WTC11 (cell line): ENCODE measurements around the gene H2AZ1. TPM values are rescaled to one million over a fixed set of nuclear protein-coding genes. Genes with fewer than 3 reads are reported as not detected.

ENCODE experiments used
- ATAC-seq: fragments of 200-7000 bp; cut with Tn5 transposase; 2 replicates; pipeline ENCODE4 v1.10.0; 2021; ENCODE audit warnings: mild to moderate bottlenecking, moderate library complexity
- CTCF ChIA-PET: fragments of 300-600 bp; sonication (Branson Sonifier 250); formaldehyde crosslinking; loops from one replicate; lab custom pipeline; 2021; ENCODE audit warnings: antibody characterized with exemption; lab: Charles Lee
- POLR2A ChIA-PET: fragments of 350-600 bp; sonication (Branson Sonifier 250); formaldehyde crosslinking; loops from one replicate; lab custom pipeline; 2021; ENCODE audit warnings: antibody characterized with exemption; lab: Charles Lee
- DNase-seq: peaks from one replicate; pipeline ENCODE4 v3.0.0; 2021; ENCODE audit warnings: low spot score
- H3K27ac Mint-ChIP-seq: 2 replicates; pipeline ENCODE4 v1.8.0; 2021; ENCODE audit warnings: mixed read lengths
- H3K27me3 Mint-ChIP-seq: 2 replicates; pipeline ENCODE4 v1.8.0; 2021; ENCODE audit warnings: low read depth, mild to moderate bottlenecking, moderate library complexity, mixed read lengths
- H3K36me3 Mint-ChIP-seq: 2 replicates; pipeline ENCODE4 v1.8.0; 2021; ENCODE audit warnings: mixed read lengths
- H3K4me1 Mint-ChIP-seq: 2 replicates; pipeline ENCODE4 v1.8.0; 2022; ENCODE audit warnings: mixed read lengths
- H3K4me3 Mint-ChIP-seq: 2 replicates; pipeline ENCODE4 v1.8.0; 2021; ENCODE audit warnings: mild to moderate bottlenecking, moderate library complexity, mixed read lengths
- H3K9me3 Mint-ChIP-seq: 2 replicates; pipeline ENCODE4 v1.8.0; 2021; ENCODE audit warnings: mixed read lengths
- ELF4 ChIP-seq: sonication (generic); formaldehyde crosslinking; IDR thresholded peaks from 2 replicates; pipeline ENCODE4 v1.8.1; 2022; ENCODE audit warnings: low read depth, mild to moderate bottlenecking, moderate library complexity, missing genetic modification reagents
- FOXP1 ChIP-seq: sonication (generic); formaldehyde crosslinking; IDR thresholded peaks from 2 replicates; pipeline ENCODE4 v1.8.0; 2022; ENCODE audit warnings: missing genetic modification reagents, mild to moderate bottlenecking, moderate library complexity, borderline replicate concordance
- NFE2L1 ChIP-seq: sonication (generic); formaldehyde crosslinking; IDR thresholded peaks from 2 replicates; pipeline ENCODE4 v1.8.1; 2023; ENCODE audit warnings: missing genetic modification reagents
- OVOL2 ChIP-seq: fragments of 250-450 bp; sonication (Bioruptor Pico); IDR thresholded peaks from 2 replicates; pipeline ENCODE4 v1.9.0; 2021; ENCODE audit warnings: mild to moderate bottlenecking, borderline replicate concordance
- PRRX2 ChIP-seq: fragments of 250-450 bp; sonication (Bioruptor Pico); IDR thresholded peaks from 2 replicates; pipeline ENCODE4 v1.8.0; 2021; ENCODE audit warnings: mild to moderate bottlenecking
- ZNF138 ChIP-seq: sonication (generic); formaldehyde crosslinking; conservative IDR thresholded peaks from 2 replicates; pipeline ENCODE4 v1.8.1; 2022; ENCODE audit warnings: mild to moderate bottlenecking, moderate library complexity, missing genetic modification reagents
- ZNF232 ChIP-seq: sonication (generic); formaldehyde crosslinking; IDR thresholded peaks from 2 replicates; pipeline ENCODE4 v1.8.0; 2022; ENCODE audit warnings: mild to moderate bottlenecking, missing genetic modification reagents
- total RNA-seq: library from RNA; stranded (reverse); gene quantifications from 3 replicates; pipeline ENCODE4 v1.2.3, GENCODE V29; 2021
- TF ChIP-seq, protein P1 (sequence below): sonication (generic); formaldehyde crosslinking; IDR thresholded peaks from 2 replicates; pipeline ENCODE4 v1.8.0; 2023; ENCODE audit warnings: missing genetic modification reagents, mild to moderate bottlenecking, borderline replicate concordance
- TF ChIP-seq, protein P2 (sequence below): sonication (generic); formaldehyde crosslinking; IDR thresholded peaks from 2 replicates; pipeline ENCODE4 v1.8.1; 2022; ENCODE audit warnings: missing genetic modification reagents, borderline replicate concordance
- TF ChIP-seq, protein P3 (sequence below): fragments of 250-450 bp; sonication (Bioruptor Pico); IDR thresholded peaks from 2 replicates; pipeline ENCODE4 v1.9.0; 2021; ENCODE audit warnings: mild to moderate bottlenecking, borderline replicate concordance
- TF ChIP-seq, protein P4 (sequence below): fragments of 250-450 bp; sonication (Bioruptor Pico); IDR thresholded peaks from 2 replicates; pipeline ENCODE4 v1.8.0; 2021; ENCODE audit warnings: mild to moderate bottlenecking
- TF ChIP-seq, protein P5 (sequence below): sonication (generic); formaldehyde crosslinking; IDR thresholded peaks from 2 replicates; pipeline ENCODE4 v1.8.1; 2022; ENCODE audit warnings: mild to moderate bottlenecking, missing genetic modification reagents, moderate library complexity, borderline replicate concordance
- TF ChIP-seq, protein P6 (sequence below): sonication (generic); formaldehyde crosslinking; IDR thresholded peaks from 2 replicates; pipeline ENCODE4 v1.8.1; 2023; ENCODE audit warnings: mild to moderate bottlenecking, missing genetic modification reagents, moderate library complexity
- TF ChIP-seq, protein P7 (sequence below): fragments of 250-450 bp; sonication (Bioruptor Pico); IDR thresholded peaks from 2 replicates; pipeline ENCODE4 v1.9.0; 2021; ENCODE audit warnings: mild to moderate bottlenecking
- TF ChIP-seq, protein P8 (sequence below): sonication (generic); formaldehyde crosslinking; IDR thresholded peaks from 2 replicates; pipeline ENCODE4 v1.8.0; 2022; ENCODE audit warnings: mild to moderate bottlenecking, missing genetic modification reagents

Gene H2AZ1
- total RNA-seq, 1 experiment from 2014 or later: 684 TPM

DNA sequence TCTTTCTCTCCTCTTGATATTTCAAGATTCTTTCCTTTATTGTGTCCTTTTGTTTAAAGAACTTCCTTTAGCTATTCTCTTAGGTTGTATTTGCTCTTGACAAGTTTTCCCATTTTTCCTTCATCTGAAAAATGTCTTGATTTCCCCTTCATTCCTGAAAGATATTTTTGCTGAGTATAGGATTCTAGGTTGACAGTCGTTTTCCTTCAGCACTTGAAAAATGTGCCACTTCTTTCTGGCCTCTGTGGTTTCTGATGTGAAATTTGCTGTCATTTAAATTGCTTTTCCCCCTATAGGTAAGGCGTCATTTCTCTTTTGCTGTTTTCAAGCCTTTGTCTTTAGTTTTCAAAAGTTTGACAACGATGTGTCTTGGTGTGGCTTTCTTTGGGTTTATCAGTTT is 32.5 kb downstream of the H2AZ1 start:
- TF ChIP-seq, protein P1, sequence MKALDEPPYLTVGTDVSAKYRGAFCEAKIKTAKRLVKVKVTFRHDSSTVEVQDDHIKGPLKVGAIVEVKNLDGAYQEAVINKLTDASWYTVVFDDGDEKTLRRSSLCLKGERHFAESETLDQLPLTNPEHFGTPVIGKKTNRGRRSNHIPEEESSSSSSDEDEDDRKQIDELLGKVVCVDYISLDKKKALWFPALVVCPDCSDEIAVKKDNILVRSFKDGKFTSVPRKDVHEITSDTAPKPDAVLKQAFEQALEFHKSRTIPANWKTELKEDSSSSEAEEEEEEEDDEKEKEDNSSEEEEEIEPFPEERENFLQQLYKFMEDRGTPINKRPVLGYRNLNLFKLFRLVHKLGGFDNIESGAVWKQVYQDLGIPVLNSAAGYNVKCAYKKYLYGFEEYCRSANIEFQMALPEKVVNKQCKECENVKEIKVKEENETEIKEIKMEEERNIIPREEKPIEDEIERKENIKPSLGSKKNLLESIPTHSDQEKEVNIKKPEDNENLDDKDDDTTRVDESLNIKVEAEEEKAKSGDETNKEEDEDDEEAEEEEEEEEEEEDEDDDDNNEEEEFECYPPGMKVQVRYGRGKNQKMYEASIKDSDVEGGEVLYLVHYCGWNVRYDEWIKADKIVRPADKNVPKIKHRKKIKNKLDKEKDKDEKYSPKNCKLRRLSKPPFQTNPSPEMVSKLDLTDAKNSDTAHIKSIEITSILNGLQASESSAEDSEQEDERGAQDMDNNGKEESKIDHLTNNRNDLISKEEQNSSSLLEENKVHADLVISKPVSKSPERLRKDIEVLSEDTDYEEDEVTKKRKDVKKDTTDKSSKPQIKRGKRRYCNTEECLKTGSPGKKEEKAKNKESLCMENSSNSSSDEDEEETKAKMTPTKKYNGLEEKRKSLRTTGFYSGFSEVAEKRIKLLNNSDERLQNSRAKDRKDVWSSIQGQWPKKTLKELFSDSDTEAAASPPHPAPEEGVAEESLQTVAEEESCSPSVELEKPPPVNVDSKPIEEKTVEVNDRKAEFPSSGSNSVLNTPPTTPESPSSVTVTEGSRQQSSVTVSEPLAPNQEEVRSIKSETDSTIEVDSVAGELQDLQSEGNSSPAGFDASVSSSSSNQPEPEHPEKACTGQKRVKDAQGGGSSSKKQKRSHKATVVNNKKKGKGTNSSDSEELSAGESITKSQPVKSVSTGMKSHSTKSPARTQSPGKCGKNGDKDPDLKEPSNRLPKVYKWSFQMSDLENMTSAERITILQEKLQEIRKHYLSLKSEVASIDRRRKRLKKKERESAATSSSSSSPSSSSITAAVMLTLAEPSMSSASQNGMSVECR (CRISPR knock-in tag): no peak
- TF ChIP-seq, protein P2, sequence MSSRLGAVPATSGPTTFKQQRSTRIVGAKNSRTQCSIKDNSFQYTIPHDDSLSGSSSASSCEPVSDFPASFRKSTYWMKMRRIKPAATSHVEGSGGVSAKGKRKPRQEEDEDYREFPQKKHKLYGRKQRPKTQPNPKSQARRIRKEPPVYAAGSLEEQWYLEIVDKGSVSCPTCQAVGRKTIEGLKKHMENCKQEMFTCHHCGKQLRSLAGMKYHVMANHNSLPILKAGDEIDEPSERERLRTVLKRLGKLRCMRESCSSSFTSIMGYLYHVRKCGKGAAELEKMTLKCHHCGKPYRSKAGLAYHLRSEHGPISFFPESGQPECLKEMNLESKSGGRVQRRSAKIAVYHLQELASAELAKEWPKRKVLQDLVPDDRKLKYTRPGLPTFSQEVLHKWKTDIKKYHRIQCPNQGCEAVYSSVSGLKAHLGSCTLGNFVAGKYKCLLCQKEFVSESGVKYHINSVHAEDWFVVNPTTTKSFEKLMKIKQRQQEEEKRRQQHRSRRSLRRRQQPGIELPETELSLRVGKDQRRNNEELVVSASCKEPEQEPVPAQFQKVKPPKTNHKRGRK (CRISPR knock-in tag): no peak
- TF ChIP-seq, protein P3, sequence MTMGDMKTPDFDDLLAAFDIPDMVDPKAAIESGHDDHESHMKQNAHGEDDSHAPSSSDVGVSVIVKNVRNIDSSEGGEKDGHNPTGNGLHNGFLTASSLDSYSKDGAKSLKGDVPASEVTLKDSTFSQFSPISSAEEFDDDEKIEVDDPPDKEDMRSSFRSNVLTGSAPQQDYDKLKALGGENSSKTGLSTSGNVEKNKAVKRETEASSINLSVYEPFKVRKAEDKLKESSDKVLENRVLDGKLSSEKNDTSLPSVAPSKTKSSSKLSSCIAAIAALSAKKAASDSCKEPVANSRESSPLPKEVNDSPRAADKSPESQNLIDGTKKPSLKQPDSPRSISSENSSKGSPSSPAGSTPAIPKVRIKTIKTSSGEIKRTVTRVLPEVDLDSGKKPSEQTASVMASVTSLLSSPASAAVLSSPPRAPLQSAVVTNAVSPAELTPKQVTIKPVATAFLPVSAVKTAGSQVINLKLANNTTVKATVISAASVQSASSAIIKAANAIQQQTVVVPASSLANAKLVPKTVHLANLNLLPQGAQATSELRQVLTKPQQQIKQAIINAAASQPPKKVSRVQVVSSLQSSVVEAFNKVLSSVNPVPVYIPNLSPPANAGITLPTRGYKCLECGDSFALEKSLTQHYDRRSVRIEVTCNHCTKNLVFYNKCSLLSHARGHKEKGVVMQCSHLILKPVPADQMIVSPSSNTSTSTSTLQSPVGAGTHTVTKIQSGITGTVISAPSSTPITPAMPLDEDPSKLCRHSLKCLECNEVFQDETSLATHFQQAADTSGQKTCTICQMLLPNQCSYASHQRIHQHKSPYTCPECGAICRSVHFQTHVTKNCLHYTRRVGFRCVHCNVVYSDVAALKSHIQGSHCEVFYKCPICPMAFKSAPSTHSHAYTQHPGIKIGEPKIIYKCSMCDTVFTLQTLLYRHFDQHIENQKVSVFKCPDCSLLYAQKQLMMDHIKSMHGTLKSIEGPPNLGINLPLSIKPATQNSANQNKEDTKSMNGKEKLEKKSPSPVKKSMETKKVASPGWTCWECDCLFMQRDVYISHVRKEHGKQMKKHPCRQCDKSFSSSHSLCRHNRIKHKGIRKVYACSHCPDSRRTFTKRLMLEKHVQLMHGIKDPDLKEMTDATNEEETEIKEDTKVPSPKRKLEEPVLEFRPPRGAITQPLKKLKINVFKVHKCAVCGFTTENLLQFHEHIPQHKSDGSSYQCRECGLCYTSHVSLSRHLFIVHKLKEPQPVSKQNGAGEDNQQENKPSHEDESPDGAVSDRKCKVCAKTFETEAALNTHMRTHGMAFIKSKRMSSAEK (CRISPR knock-in tag): no peak
- Mint-ChIP-seq H3K27ac (no peak overlapping the region), H3K36me3 (peaks cover 34% of the 10 kb centered on the region), H3K9me3 (0 out of 2 replicates have a peak, but pooled peaks cover 4% of the 10 kb centered on the region), H3K4me1 (no peaks in the 10 kb centered on the region), H3K4me3 (no peak overlapping the region), H3K27me3 (no peaks in the 10 kb centered on the region)
- ChIA-PET POLR2A (no interaction called here), CTCF (no interaction called here)
- DNase-seq (no peak), ATAC-seq (no peak)

DNA sequence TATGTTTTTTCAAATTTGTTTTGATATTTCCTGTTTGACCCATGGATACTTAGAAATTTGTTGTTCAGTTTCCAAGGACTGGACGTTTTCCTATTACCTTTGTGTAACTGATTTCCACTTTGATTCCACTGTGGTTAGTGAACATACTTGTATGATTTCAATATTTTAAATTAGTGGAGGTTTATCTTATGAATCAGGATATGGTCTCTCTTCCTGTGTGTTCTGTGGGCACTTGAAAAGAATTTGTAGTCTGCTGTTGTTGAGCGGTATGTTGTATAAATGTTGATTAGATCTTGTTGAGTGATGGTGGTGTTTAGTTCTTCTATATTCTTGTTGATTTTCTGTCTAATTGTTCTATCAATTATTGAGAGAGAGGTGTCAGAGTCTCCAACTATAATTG is 34.6 kb downstream of the H2AZ1 start:
- ChIA-PET CTCF (no interaction called here), POLR2A (no interaction called here)
- H3K4me1 Mint-ChIP-seq: no peaks in the 10 kb centered on the region
- H3K27me3 Mint-ChIP-seq: no peaks in the 10 kb centered on the region
- no peak overlapping the region for H3K27ac Mint-ChIP-seq
- H3K9me3 Mint-ChIP-seq: 0 out of 2 replicates have a peak, but pooled peaks cover 4% of the 10 kb centered on the region
- H3K4me3 Mint-ChIP-seq: no peak overlapping the region
- H3K36me3 Mint-ChIP-seq: peaks cover 32% of the 10 kb centered on the region
- ATAC-seq: no peak
- DNase-seq: no peak
- TF ChIP-seq ZNF138 (CRISPR knock-in tag) (no peak), PRRX2 (no peak), ZNF232 (no peak), NFE2L1 (CRISPR knock-in tag) (no peak), FOXP1 (CRISPR knock-in tag) (no peak), ELF4 (CRISPR knock-in tag) (no peak), OVOL2 (CRISPR knock-in tag) (no peak)
- TF ChIP-seq, protein P4, sequence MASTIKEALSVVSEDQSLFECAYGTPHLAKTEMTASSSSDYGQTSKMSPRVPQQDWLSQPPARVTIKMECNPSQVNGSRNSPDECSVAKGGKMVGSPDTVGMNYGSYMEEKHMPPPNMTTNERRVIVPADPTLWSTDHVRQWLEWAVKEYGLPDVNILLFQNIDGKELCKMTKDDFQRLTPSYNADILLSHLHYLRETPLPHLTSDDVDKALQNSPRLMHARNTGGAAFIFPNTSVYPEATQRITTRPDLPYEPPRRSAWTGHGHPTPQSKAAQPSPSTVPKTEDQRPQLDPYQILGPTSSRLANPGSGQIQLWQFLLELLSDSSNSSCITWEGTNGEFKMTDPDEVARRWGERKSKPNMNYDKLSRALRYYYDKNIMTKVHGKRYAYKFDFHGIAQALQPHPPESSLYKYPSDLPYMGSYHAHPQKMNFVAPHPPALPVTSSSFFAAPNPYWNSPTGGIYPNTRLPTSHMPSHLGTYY: no peak
- TF ChIP-seq, protein P5, sequence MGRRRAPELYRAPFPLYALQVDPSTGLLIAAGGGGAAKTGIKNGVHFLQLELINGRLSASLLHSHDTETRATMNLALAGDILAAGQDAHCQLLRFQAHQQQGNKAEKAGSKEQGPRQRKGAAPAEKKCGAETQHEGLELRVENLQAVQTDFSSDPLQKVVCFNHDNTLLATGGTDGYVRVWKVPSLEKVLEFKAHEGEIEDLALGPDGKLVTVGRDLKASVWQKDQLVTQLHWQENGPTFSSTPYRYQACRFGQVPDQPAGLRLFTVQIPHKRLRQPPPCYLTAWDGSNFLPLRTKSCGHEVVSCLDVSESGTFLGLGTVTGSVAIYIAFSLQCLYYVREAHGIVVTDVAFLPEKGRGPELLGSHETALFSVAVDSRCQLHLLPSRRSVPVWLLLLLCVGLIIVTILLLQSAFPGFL (CRISPR knock-in tag): no peak
- TF ChIP-seq, protein P6, sequence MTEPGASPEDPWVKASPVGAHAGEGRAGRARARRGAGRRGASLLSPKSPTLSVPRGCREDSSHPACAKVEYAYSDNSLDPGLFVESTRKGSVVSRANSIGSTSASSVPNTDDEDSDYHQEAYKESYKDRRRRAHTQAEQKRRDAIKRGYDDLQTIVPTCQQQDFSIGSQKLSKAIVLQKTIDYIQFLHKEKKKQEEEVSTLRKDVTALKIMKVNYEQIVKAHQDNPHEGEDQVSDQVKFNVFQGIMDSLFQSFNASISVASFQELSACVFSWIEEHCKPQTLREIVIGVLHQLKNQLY (CRISPR knock-in tag): no peak
- TF ChIP-seq, protein P7, sequence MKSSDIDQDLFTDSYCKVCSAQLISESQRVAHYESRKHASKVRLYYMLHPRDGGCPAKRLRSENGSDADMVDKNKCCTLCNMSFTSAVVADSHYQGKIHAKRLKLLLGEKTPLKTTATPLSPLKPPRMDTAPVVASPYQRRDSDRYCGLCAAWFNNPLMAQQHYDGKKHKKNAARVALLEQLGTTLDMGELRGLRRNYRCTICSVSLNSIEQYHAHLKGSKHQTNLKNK (CRISPR knock-in tag): no peak
- TF ChIP-seq, protein P8, sequence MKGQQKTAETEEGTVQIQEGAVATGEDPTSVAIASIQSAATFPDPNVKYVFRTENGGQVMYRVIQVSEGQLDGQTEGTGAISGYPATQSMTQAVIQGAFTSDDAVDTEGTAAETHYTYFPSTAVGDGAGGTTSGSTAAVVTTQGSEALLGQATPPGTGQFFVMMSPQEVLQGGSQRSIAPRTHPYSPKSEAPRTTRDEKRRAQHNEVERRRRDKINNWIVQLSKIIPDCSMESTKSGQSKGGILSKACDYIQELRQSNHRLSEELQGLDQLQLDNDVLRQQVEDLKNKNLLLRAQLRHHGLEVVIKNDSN: no peak
- TF ChIP-seq, protein P2 (CRISPR knock-in tag): no peak
